ENCODE data around the gene STPG3. TPM values are rescaled to one million over a fixed set of nuclear protein-coding genes. Genes with fewer than 3 reads are reported as not detected.
"Not testable (repeated sequence)": the region's sequence is repeated elsewhere in the genome, so short reads cannot be mapped to it uniquely, and the experiment has no call there.

Gene STPG3
- total and polyA plus RNA-seq, 5 donors, result 0.23 to 0.46 (median 0.32) TPM; not detected in 1

GRCh38 chr9:137243266-137243625, 7.8 kb upstream of the STPG3 start:
- not testable (repeated sequence) for H3K27me3 ChIP-seq (ENCODE audit: control insufficient read depth, insufficient read depth); H3K4me3 ChIP-seq (ENCODE audit: low read length); DNase-seq; ATAC-seq; H3K27ac ChIP-seq (ENCODE audit: low read length); H3K4me1 ChIP-seq (ENCODE audit: control insufficient read depth, insufficient read depth, low read length); H3K9me3 ChIP-seq (ENCODE audit: control insufficient read depth, low read length)
- intact Hi-C loops (cut with DNase I), result loop anchor here in 1 of 4 donors (10.0 kb wide), 1 partner anchor 1198 kb away; no protein-coding TSS in a partner anchor
- WGBS, result 92% methylated on average over 18 of the region's 18 CpGs

- no peaks in the 10 kb centered on the region for H3K9me3 ChIP-seq (ENCODE audit: control insufficient read depth, low read length)
- DNase-seq, result peak in 1 of 3 donors; percentile 18
- no peaks in the 10 kb centered on the region for H3K27me3 ChIP-seq (ENCODE audit: control insufficient read depth, insufficient read depth)
- no peak overlapping the region for H3K27ac ChIP-seq (ENCODE audit: low read length)
- 62% methylated on average over 15 of the region's 15 CpGs for WGBS
- no peak for ATAC-seq
- peaks cover 3% of the 10 kb centered on the region for H3K4me1 ChIP-seq (ENCODE audit: control insufficient read depth, insufficient read depth, low read length)
- no peak overlapping the region for H3K4me3 ChIP-seq (ENCODE audit: low read length)
- intact Hi-C loops (cut with DNase I), result loop anchor here in 1 of 4 donors (10.0 kb wide), 1 partner anchor 1199 kb away; no protein-coding TSS in a partner anchor
Measured at GRCh38 chr9:137243626-137244485, 7.2 kb upstream of the STPG3 start.

- no peak for DNase-seq
- 64% methylated on average over 36 of the region's 36 CpGs for WGBS
- H3K27ac ChIP-seq (ENCODE audit: low read length), result no peak overlapping the region
- no peaks in the 10 kb centered on the region for H3K9me3 ChIP-seq (ENCODE audit: control insufficient read depth, low read length)
- no peak for ATAC-seq
- intact Hi-C loops (cut with DNase I), result loop anchor here in 1 of 4 donors (10.0 kb wide), 1 partner anchor 1200 kb away; no protein-coding TSS in a partner anchor
- no peak overlapping the region for H3K4me3 ChIP-seq (ENCODE audit: low read length)
- peaks cover 3% of the 10 kb centered on the region for H3K4me1 ChIP-seq (ENCODE audit: control insufficient read depth, insufficient read depth, low read length)
- H3K27me3 ChIP-seq (ENCODE audit: control insufficient read depth, insufficient read depth), result no peaks in the 10 kb centered on the region
Measured at GRCh38 chr9:137244486-137245449, 6.3 kb upstream of the STPG3 start.

- Histone ChIP-seq H3K9me3 (ENCODE audit: control insufficient read depth, low read length) (no peaks in the 10 kb centered on the region), H3K4me1 (ENCODE audit: control insufficient read depth, insufficient read depth, low read length) (peaks cover 7% of the 10 kb centered on the region), H3K27ac (ENCODE audit: low read length) (no peak overlapping the region), H3K4me3 (ENCODE audit: low read length) (no peak overlapping the region), H3K27me3 (ENCODE audit: control insufficient read depth, insufficient read depth) (no peaks in the 10 kb centered on the region)
- no peak for ATAC-seq
- intact Hi-C loops (cut with DNase I), result loop anchor here in 1 of 4 donors (10.0 kb wide), 1 partner anchor 1201 kb away; no protein-coding TSS in a partner anchor
- WGBS, result 91% methylated on average over 25 of the region's 25 CpGs
- no peak for DNase-seq
Measured at GRCh38 chr9:137245450-137246421, 5.3 kb upstream of the STPG3 start.

GRCh38 chr9:137247135-137247915, 3.8 kb upstream of the STPG3 start:
- DNase-seq, result no peak
- peak overlapping the region; percentile 22 for H3K27ac ChIP-seq (ENCODE audit: low read length)
- no peak for ATAC-seq
- WGBS, result 73% methylated on average over 20 of the region's 20 CpGs
- no peaks in the 10 kb centered on the region for H3K9me3 ChIP-seq (ENCODE audit: control insufficient read depth, low read length)
- H3K27me3 ChIP-seq (ENCODE audit: control insufficient read depth, insufficient read depth), result no peaks in the 10 kb centered on the region
- H3K4me3 ChIP-seq (ENCODE audit: low read length), result no peak overlapping the region
- intact Hi-C loops (cut with DNase I), result loop anchor here in 1 of 4 donors (10.0 kb wide), 1 partner anchor 1203 kb away; no protein-coding TSS in a partner anchor
- peaks cover 5% of the 10 kb centered on the region for H3K4me1 ChIP-seq (ENCODE audit: control insufficient read depth, insufficient read depth, low read length)

- ATAC-seq, result no peak
- Histone ChIP-seq H3K4me1 (ENCODE audit: control insufficient read depth, insufficient read depth, low read length) (peaks cover 4% of the 10 kb centered on the region), H3K4me3 (ENCODE audit: low read length) (no peak overlapping the region), H3K9me3 (ENCODE audit: control insufficient read depth, low read length) (no peaks in the 10 kb centered on the region), H3K27me3 (ENCODE audit: control insufficient read depth, insufficient read depth) (no peaks in the 10 kb centered on the region), H3K27ac (ENCODE audit: low read length) (no peak overlapping the region)
- no peak for DNase-seq
- 81% methylated on average over 6 of the region's 6 CpGs for WGBS
- intact Hi-C loops (cut with DNase I), result loop anchor here in 1 of 4 donors (10.0 kb wide), 1 partner anchor 1203 kb away; no protein-coding TSS in a partner anchor
Measured at GRCh38 chr9:137247916-137248175, 3.2 kb upstream of the STPG3 start.

GRCh38 chr9:137250329-137251193, 525 bp upstream of the STPG3 start:
- Histone ChIP-seq H3K9me3 (ENCODE audit: control insufficient read depth, low read length) (no peaks in the 10 kb centered on the region), H3K4me1 (ENCODE audit: control insufficient read depth, insufficient read depth, low read length) (peaks cover 7% of the 10 kb centered on the region), H3K4me3 (ENCODE audit: low read length) (no peak overlapping the region), H3K27ac (ENCODE audit: low read length) (peak overlapping the region; percentile 30), H3K27me3 (ENCODE audit: control insufficient read depth, insufficient read depth) (no peaks in the 10 kb centered on the region)
- peak in 1 of 2 donors; percentile 1 for ATAC-seq
- intact Hi-C loops (cut with DNase I), result no loop called here
- WGBS, result 46% methylated on average over 18 of the region's 18 CpGs
- DNase-seq, result no peak

- intact Hi-C loops (cut with DNase I), result no loop called here
Measured at GRCh38 chr9:137251490-137252268, 593 bp downstream of the STPG3 start.

More at GRCh38 chr9:137251490-137252268, 593 bp downstream of the STPG3 start:
- no peaks in the 10 kb centered on the region for H3K27me3 ChIP-seq (ENCODE audit: control insufficient read depth, insufficient read depth)
- DNase-seq (no peak), ATAC-seq (no peak)
- 86% methylated on average over 22 of the region's 22 CpGs for WGBS
- peaks cover 7% of the 10 kb centered on the region for H3K4me1 ChIP-seq (ENCODE audit: control insufficient read depth, insufficient read depth, low read length)
- H3K9me3 ChIP-seq (ENCODE audit: control insufficient read depth, low read length), result no peaks in the 10 kb centered on the region
- H3K27ac ChIP-seq (ENCODE audit: low read length), result no peak overlapping the region
- H3K4me3 ChIP-seq (ENCODE audit: low read length), result no peak overlapping the region

Measured in right cardiac atrium (tissue), 5 donors.